Right ventricle myocardium superior (tissue), 1 donor: ENCODE measurements around the gene GNAT1. TPM values are rescaled to one million over a fixed set of nuclear protein-coding genes. Genes with fewer than 3 reads are reported as not detected.
A peak's percentile ranks its signal among the peaks of the same experiment; 100 is the strongest.
"Not testable (repeated sequence)": the region's sequence is repeated elsewhere in the genome, so short reads cannot be mapped to it uniquely, and the experiment has no call there.

Experiments
- ATAC-seq: fragments of 200-7000 bp; cut with Tn5 transposase; one replicate; pipeline ENCODE4 v1.9.1; 2020; ENCODE audit warnings: mild to moderate bottlenecking; ENCODE audit not compliant: poor library complexity
- DNase-seq: peaks from one replicate; pipeline ENCODE4 v3.0.0-alpha.2; 2020
- intact Hi-C: fragments of 100-400 bp; cut with DNase I; formaldehyde crosslinking; loops from one replicate; pipeline ENCODE4 v1.11.2; 2022
- total RNA-seq: library from RNA; stranded (reverse); fragmentation: NEBNext Ultra II Directional; extraction: Animal tissue kit (Norgen Biotek cat#: 25700); gene quantifications from one replicate; pipeline ENCODE4 v1.2.1, GENCODE V29; 2021
- donor health status: DM: no; HTN: yes; CAD: no; lungs with severe emphysema.

GNAT1 gene
- total RNA-seq, 1 donor from 2014 or later, result not detected

DNA sequence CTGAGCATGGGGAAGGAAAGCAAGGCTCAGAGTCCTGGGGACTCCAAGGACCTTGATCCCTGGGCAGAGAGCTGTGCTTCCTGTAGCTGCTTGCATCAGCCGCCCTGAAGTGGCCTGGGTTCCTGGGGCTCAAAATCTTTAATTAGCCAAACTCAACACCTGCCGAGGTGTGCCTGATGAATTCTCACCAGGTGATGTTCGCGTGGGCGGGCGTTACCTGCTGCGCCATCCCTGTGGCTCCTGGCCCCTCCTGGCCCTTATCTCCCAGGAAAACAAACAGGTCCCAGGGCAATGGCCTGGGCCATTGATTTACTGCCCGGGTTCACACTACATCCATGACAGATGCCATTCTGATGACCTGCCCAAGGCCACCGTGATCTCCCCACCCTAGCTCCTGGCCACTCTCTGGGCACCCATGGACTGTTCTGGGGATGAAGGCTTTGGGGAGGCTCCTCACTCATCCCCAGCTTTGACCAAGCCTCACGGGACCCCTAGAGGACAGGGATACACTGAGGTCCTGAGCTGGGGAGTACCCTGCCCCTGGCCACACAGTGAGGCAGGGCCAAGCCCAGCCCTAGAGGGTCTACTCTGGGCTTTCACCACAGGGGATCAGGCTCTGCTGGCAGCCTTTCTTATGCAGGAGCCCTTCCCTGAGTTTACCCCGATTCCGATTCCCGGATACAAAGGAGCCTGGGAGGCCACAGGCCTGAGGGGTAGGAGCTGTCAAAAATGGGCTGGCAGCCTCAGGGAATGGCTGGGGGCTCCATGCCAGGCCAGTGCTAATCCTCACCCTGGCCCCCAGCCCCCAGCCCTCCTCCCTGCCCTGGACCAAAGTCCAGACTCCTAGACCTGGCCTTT is 19.3 kb downstream of the GNAT1 start:
- ATAC-seq, result no peak

DNA sequence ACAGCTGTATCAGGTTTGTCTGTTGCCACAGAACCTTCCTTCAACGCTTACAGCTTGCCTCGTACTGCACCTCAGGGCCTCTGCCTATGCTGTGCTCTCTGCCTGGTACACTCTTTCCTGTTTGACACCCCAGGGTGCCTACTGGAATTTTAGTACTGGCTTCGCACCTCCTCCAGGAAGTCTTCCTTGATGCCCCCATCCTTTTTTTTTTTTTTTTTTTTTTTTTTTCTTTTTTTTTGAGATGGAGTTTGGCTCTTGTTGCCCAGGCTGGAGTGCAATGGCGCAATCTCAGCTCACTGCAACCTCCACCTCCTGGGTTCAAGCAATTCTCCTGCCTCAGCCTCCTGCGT is 19.9 kb downstream of the GNAT1 start:
- intact Hi-C loops, DNase-seq, ATAC-seq: not testable (repeated sequence)

More for the DNA sequence above, 19.3 kb downstream of the GNAT1 start:
- DNase-seq, result no peak
- intact Hi-C loops, result no loop called here

GRCh38 chr3:50211930-50212329 is 20.5 kb downstream of the GNAT1 start:
- no peak for ATAC-seq
- intact Hi-C loops, result no loop called here
- DNase-seq, result no peak

- intact Hi-C loops, result no loop called here
- ATAC-seq, result no peak
These were observed 21.1 kb downstream of the GNAT1 start for GRCh38 chr3:50212502-50212901.

GRCh38 chr3:50212971-50213370 is 21.6 kb downstream of the GNAT1 start:
- intact Hi-C loops, result no loop called here
- DNase-seq (no peak), ATAC-seq (no peak)

More at GRCh38 chr3:50212502-50212901, 21.1 kb downstream of the GNAT1 start:
- DNase-seq, result no peak

DNA sequence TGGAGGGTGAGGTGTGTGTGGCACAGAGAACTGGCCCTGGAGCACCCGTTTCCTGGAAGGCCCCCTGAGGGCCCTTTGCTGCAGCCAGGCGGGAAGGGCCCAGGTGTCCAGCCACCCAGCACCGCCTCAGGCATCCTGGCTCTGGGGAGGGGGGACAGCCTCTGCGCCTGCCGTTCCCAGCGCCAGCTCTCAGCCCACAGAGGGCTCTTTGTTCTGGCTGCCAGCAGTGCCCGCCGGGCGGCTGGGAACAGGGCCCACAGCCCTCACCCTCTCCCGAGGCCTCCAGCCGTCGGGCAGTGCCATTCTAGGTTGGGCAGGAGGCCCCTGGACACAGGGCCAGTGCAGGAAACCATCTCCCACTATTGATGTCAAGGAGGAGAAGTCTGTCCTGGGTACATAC is 22.0 kb downstream of the GNAT1 start:
- intact Hi-C loops, result no loop called here
- DNase-seq (no peak), ATAC-seq (no peak)

DNA sequence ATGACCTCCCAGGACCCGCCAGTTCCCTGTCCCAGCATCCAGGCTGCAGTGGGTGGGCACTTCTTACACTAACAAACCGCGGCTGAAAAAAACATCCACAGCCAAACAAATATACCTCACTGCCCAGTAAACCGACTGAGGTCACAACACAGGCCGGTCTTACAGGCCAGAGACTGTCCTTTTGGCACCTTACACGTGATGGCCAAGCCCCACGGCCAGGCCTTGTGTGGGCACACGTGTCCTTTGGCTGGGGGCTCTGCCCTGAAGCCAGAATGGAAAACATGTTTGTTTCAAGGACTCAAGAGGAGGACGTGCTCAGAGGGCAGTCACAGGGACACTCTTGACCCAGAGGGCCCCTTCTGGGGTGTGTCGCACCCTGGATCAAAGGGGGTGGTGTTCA is 23.4 kb downstream of the GNAT1 start:
- intact Hi-C loops, result no loop called here
- DNase-seq (no peak), ATAC-seq (no peak)

DNA sequence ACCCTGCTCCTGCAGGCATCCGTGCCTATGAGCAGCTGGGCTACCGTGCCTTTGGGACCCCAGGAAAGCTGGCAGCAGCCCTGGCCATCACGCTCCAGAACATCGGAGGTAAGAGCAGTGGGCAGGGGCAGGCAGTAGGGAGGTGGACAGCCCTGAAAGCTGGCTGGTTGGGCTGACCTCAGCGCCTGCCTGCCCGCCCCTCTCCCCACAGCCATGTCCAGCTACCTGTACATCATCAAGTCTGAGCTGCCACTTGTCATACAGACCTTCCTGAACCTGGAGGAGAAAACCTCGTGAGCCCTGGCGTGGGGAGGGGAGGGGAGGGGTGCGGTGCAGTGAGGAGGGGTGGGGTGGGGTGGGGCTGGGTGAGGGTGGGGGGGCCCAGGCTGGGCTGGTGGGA is 24.1 kb downstream of the GNAT1 start:
- no peak for ATAC-seq
- DNase-seq, result no peak
- intact Hi-C loops, result no loop called here

- no peak for ATAC-seq
- intact Hi-C loops, result no loop called here
- DNase-seq, result no peak
These were observed 26.3 kb downstream of the GNAT1 start for GRCh38 chr3:50217681-50218080.

DNA sequence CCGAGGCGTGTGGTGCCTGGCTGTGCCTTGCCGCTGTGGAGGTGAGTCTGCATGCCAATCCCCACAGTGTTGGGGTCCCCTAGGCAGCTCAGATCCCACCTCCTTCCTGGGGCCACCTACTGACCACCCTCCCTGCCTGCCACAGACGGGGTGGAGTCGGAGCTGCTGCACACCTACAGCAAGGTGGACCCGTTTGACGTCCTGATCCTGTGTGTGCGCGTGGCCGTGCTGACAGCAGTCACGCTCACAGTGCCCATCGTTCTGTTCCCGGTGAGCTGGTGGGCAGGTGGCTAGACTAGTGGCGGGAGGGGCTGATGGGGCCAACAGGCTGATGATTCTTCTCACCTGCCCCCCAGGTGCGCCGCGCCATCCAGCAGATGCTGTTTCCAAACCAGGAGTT is 27.0 kb downstream of the GNAT1 start:
- DNase-seq (no peak), ATAC-seq (no peak)
- intact Hi-C loops, result no loop called here

GRCh38 chr3:50219285-50219684 is 27.9 kb downstream of the GNAT1 start:
- intact Hi-C loops, result no loop called here
- ATAC-seq, result no peak
- DNase-seq, result no peak

DNA sequence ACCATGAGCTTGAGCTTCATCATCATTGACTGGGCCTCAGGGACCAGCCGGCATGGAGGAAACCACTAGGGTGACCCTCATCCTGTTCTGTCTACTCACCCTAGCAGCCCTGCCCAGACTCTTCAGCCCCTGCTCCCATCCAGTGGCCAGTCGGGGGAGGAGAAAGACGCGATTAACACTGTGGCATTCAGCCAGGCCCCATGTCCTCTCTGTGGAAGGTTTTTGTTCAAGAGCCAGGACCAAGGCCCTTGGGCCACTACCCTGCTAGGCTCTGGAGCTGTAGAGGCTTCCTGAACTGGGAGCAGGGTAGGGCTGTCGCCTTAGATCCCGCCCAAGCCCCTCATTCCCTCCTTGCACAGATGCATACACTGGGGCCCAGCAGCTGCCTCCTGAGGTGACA is 28.7 kb downstream of the GNAT1 start:
- ATAC-seq (peak; percentile 29), DNase-seq (no peak)
- intact Hi-C loops, result no loop called here

- no peak for ATAC-seq
- no peak for DNase-seq
- intact Hi-C loops, result no loop called here
These were observed 29.6 kb downstream of the GNAT1 start for GRCh38 chr3:50221051-50221410.

DNA sequence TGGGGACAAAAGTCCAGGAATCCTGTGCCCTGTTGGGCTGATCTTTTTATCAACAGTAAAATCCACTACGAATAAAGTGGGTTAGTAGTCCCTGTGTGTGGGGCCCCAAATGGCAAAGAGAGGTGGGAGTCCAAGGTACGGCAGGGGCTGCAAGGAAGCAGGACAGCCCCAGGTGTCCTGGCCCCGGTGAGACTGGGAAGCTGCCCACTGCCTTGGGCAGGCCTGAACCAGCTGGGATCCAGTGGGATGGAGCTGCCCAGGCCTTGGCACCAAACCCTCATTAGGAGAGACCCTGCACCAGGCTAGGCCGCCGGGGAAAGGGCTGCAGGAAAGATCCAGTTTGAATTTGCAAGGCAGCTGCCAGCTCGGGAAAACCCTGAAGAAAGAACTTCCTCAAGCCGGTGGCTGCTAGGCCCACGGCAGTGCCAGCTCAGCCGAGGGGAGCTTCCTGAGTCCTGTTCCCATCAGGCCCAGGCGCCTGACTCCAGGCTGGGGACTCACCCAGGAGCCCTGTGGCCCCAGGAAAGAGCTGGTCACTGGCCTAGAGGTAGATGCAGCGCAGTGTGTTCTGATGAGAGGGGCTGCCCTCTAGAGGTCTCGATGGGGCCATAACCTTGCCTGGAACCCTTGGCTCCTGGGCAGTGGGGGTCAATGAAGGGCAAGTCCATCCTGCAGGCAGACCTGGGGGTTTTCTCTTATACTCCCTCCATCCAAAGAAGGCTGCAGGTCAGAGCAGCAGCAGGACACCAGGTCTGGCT is 30.2 kb downstream of the GNAT1 start:
- intact Hi-C loops, result no loop called here
- DNase-seq, result no peak
- ATAC-seq, result no peak

- intact Hi-C loops, result no loop called here
- no peak for DNase-seq
- no peak for ATAC-seq
These were observed 30.7 kb downstream of the GNAT1 start for GRCh38 chr3:50222169-50222528.

DNA sequence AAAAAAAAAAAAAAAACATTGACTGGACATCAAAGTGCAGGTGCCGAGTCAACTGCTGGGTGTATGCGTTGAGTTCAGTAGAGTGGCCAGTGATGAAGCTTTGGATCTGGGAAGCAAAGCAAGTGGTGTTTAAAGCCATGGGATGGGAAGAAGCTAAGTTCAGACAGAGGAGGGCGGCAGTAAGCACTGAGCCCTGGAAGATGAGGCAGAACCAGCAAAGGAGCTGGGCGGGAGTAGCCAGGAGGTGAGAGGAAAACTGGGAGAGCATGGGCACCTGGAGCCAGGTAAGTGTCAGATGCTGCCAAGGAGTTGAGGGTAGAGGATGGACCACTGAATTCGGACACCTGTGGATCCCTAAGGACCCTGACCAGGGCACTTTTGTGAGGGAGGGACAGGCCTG is 33.2 kb downstream of the GNAT1 start:
- ATAC-seq (no peak), DNase-seq (no peak)
- intact Hi-C loops, result no loop called here

DNA sequence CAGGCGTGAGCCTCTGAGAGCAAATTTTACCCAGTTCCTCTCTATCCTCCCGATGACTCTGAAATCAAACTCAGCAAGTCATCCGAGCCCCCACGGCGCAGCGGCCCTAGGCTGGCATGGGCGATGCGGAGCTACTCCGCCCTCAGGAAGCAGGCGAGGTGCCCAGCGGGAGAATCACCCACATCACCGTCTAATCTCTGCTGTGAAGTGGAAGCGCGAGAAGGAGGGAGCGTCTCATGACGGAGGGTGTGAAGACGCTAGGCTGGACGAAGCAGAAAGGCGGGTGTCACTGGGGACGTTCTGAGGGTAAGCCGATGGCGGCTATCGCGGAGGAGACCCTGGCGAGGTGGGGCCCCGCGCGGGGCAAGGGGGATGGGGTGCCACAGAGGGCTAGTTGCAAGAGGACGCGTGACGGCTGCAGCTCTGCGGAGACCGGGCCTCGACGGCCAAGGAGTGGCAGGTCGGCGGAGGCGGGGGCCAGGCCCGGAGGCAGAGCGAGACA is 35.5 kb downstream of the GNAT1 start:
- DNase-seq (no peak), ATAC-seq (peak; percentile 36)
- intact Hi-C loops, result loop anchor here (2.0 kb wide), 1 partner anchor 34 kb away; no protein-coding TSS in a partner anchor

DNA sequence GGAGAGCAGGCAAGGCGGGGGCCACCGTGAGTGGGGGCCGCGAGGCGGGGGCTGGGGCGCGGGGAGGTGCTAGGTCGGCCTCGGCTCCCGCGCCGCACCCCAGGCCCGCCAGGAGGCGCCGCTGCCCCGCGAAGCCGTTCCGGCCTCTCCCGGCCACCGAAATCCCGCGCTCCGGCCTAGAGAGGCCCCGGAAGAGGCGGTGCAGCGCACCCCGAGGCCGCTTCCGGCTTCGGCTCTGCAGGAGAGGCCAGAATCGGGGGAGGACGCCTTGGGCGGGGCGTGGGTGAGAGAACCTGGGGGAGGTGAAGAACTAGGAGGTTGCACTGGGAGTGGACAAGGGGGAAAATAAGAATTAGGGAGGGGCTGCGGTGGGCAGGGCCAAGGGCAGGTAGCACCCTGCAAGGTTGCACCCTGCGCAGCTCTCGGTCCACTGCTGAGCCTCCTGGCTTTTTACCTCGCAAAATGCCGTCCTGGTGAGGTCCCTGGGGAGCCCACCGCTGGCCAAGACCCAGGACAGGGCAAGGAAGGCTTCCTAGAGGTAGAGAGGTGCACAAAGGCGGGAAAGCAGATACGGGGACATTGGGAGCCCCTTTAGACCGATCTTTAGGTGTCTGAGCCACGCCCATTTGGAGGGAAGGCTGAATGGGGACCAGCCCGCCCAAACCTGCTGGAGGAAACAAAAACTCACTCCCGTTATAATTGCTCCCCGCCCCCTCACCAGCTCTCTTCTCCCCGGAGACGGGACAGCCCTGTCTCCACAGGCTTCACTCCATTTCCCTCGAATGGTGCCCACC is 36.2 kb downstream of the GNAT1 start:
- intact Hi-C loops, result loop anchor here (2.0 kb wide), 1 partner anchor 35 kb away; no protein-coding TSS in a partner anchor
- ATAC-seq (peak; percentile 94), DNase-seq (peak; percentile 96)

DNA sequence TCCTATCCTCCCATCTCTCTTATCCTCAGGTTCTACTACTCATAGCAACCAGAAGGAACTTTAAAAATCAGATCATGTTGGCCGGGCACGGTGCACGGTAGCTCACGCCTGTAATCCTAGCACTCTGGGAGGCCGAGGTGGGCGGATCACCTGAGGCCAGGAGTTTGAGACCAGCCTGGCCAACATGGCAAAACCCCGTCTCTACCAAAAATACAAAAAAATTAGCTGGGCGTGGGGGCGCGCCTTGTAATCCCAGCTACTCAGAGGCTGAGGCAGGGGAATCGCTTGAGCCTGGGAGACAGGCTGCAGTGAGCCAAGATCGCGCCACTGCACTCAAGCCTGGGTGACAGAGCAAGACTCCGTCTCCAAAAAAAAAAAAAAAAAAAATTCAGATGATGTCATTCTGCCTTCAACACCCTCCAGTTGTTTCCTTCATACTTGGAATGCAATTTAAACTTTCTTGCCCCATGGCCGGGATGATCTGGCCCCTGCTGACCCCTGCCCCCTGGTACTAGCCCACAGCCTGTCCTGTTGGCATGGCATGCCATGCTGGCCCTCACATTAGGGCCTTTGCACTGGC is 36.9 kb downstream of the GNAT1 start:
- DNase-seq, intact Hi-C loops, ATAC-seq: not testable (repeated sequence)
